ENCODE measurements around the gene APBB2.
A peak's percentile ranks its signal among the peaks of the same experiment; 100 is the strongest.

The APBB2 gene

GRCh38 chr4:41074215-41074614 lies 140.1 kb downstream of the APBB2 start:
- Histone ChIP-seq H3K27me3 (ENCODE audit: insufficient read depth, poor library complexity, severe bottlenecking) (no peaks in the 10 kb centered on the region), H3K27ac (ENCODE audit: poor library complexity, severe bottlenecking) (no peak overlapping the region), H3K4me3 (ENCODE audit: severe bottlenecking) (no peak overlapping the region), H3K36me3 (ENCODE audit: low read depth) (peaks cover 6% of the 10 kb centered on the region; the same call in 1 of the 2 replicates), H3K4me1 (ENCODE audit: insufficient read depth, poor library complexity, severe bottlenecking) (peaks cover 17% of the 10 kb centered on the region), H3K9me3 (ENCODE audit: severe bottlenecking) (no peaks in the 10 kb centered on the region)
- TF ChIP-seq CTCF (IDR thresholded peaks at IDR 0.05; ENCODE audit: poor library complexity, severe bottlenecking) = no peak
- DNase-seq (ENCODE audit: low spot score) (no peak), ATAC-seq (ENCODE audit: low read depth) (no peak)

- Histone ChIP-seq H3K4me1 (ENCODE audit: insufficient read depth, poor library complexity, severe bottlenecking) (peaks cover 5% of the 10 kb centered on the region), H3K36me3 (ENCODE audit: low read depth) (peaks cover 6% of the 10 kb centered on the region; the same call in 1 of the 2 replicates), H3K4me3 (ENCODE audit: severe bottlenecking) (no peak overlapping the region), H3K9me3 (ENCODE audit: severe bottlenecking) (no peaks in the 10 kb centered on the region), H3K27ac (ENCODE audit: poor library complexity, severe bottlenecking) (peak overlapping the region; percentile 20), H3K27me3 (ENCODE audit: insufficient read depth, poor library complexity, severe bottlenecking) (no peaks in the 10 kb centered on the region)
- TF ChIP-seq CTCF (IDR thresholded peaks at IDR 0.05; ENCODE audit: poor library complexity, severe bottlenecking) = no peak
- ATAC-seq (ENCODE audit: low read depth) = no peak
- DNase-seq (ENCODE audit: low spot score) = no peak
These were observed 142.1 kb downstream of the APBB2 start for GRCh38 chr4:41072021-41072777.

GRCh38 chr4:41070516-41071281 lies 143.6 kb downstream of the APBB2 start:
- no peak for DNase-seq (ENCODE audit: low spot score)
- Histone ChIP-seq H3K4me3 (ENCODE audit: severe bottlenecking) (no peak overlapping the region), H3K4me1 (ENCODE audit: insufficient read depth, poor library complexity, severe bottlenecking) (peaks cover 4% of the 10 kb centered on the region), H3K27me3 (ENCODE audit: insufficient read depth, poor library complexity, severe bottlenecking) (no peaks in the 10 kb centered on the region), H3K27ac (ENCODE audit: poor library complexity, severe bottlenecking) (no peak overlapping the region), H3K9me3 (ENCODE audit: severe bottlenecking) (no peaks in the 10 kb centered on the region), H3K36me3 (ENCODE audit: low read depth) (peaks cover 6% of the 10 kb centered on the region; the same call in 1 of the 2 replicates)
- no peak for ATAC-seq (ENCODE audit: low read depth)
- TF ChIP-seq CTCF (IDR thresholded peaks at IDR 0.05; ENCODE audit: poor library complexity, severe bottlenecking) = no peak

- Histone ChIP-seq H3K4me1 (ENCODE audit: insufficient read depth, poor library complexity, severe bottlenecking) (peaks cover 4% of the 10 kb centered on the region), H3K4me3 (ENCODE audit: severe bottlenecking) (no peak overlapping the region), H3K27me3 (ENCODE audit: insufficient read depth, poor library complexity, severe bottlenecking) (no peaks in the 10 kb centered on the region), H3K9me3 (ENCODE audit: severe bottlenecking) (no peaks in the 10 kb centered on the region), H3K36me3 (ENCODE audit: low read depth) (peaks cover 7% of the 10 kb centered on the region; the same call in 1 of the 2 replicates), H3K27ac (ENCODE audit: poor library complexity, severe bottlenecking) (no peak overlapping the region)
- no peak for TF ChIP-seq CTCF (IDR thresholded peaks at IDR 0.05; ENCODE audit: poor library complexity, severe bottlenecking)
- DNase-seq (ENCODE audit: low spot score) (no peak), ATAC-seq (ENCODE audit: low read depth) (no peak)
These were observed 144.5 kb downstream of the APBB2 start for GRCh38 chr4:41069838-41070237.

All from RWPE2 (cell line).